IMR-90 (cell line): ENCODE results near the gene CD36. TPM values are rescaled to one million over a fixed set of nuclear protein-coding genes. Genes with fewer than 3 reads are reported as not detected.

Experiments
- ATAC-seq: fragments of 200-7000 bp; cut with Tn5 transposase; 2 replicates; pipeline ENCODE4 v1.9.1; 2020; ENCODE audit warnings: low read depth, mild to moderate bottlenecking, moderate library complexity
- BruUV-seq: library from RNA; stranded (reverse); fragments of 400-500 nt; replicated peaks from 2 replicates; lab custom pipeline; 2021; lab: Mats Ljungman, UMichigan
- CTCF ChIA-PET: fragments of 300-600 bp; formaldehyde crosslinking; extraction: SDS; loops from one replicate; lab custom pipeline; 2021; ENCODE audit warnings: antibody characterized with exemption; lab: Yijun Ruan, JAX
- POLR2A ChIA-PET: fragments of 300-600 bp; sonication (Branson Sonifier 250); formaldehyde crosslinking; loops from one replicate; lab custom pipeline; 2022; ENCODE audit warnings: antibody characterized with exemption; ENCODE audit not compliant: unreplicated experiment; lab: Charles Lee
- DNase-seq: peaks from one replicate; pipeline ENCODE4 v3.0.0; 2013
- H2AFZ ChIP-seq: replicated peaks from 2 replicates; pipeline ENCODE3; 2013; ENCODE audit warnings: low read length, mild to moderate bottlenecking; ENCODE audit not compliant: poor library complexity
- H2AK5ac ChIP-seq: 2 replicates; pipeline ENCODE4 v1.6.1; 2013; ENCODE audit warnings: low read depth, low read length, inconsistent platforms
- H2AK9ac ChIP-seq: replicated peaks from 2 replicates; pipeline ENCODE3; 2013; ENCODE audit warnings: mild to moderate bottlenecking, low read depth, low read length, moderate library complexity; ENCODE audit not compliant: poor library complexity
- H2BK120ac ChIP-seq: 2 replicates; pipeline ENCODE4 v1.6.1; 2013; ENCODE audit warnings: low read depth, low read length, inconsistent platforms
- H2BK15ac ChIP-seq: 3 replicates; pipeline ENCODE4 v1.6.1; 2013; ENCODE audit warnings: low read depth, low read length, inconsistent platforms
- H2BK20ac ChIP-seq: 2 replicates; pipeline ENCODE4 v1.6.1; 2013; ENCODE audit warnings: low read depth, mild to moderate bottlenecking, inconsistent platforms, low read length, moderate library complexity
- H2BK5ac ChIP-seq: 2 replicates; pipeline ENCODE4 v1.6.1; 2013; ENCODE audit warnings: mild to moderate bottlenecking, low read depth, low read length, inconsistent platforms; ENCODE audit not compliant: poor library complexity, severe bottlenecking
- H3K14ac ChIP-seq: replicated peaks from 2 replicates; pipeline ENCODE4 v1.6.1; 2013; ENCODE audit warnings: low read depth, low read length, inconsistent platforms
- H3K18ac ChIP-seq: 2 replicates; pipeline ENCODE4 v1.6.1; 2013; ENCODE audit warnings: low read depth, low read length, control low read depth
- H3K23ac ChIP-seq: 2 replicates; pipeline ENCODE4 v1.6.1; 2013; ENCODE audit warnings: low read depth, low read length, inconsistent platforms
- H3K27ac ChIP-seq: 2 replicates; pipeline ENCODE4 v1.5.1; 2013; ENCODE audit warnings: mild to moderate bottlenecking, control low read depth, low read length; ENCODE audit not compliant: insufficient read depth
- H3K27me3 ChIP-seq: 2 replicates; pipeline ENCODE4 v1.6.1; 2013; ENCODE audit warnings: low read length; ENCODE audit not compliant: control insufficient read depth, insufficient read depth
- H3K36me3 ChIP-seq: 2 replicates; pipeline ENCODE4 v1.6.1; 2013; ENCODE audit warnings: low read length, mixed read lengths; ENCODE audit not compliant: control insufficient read depth, insufficient read depth
- H3K4ac ChIP-seq: 2 replicates; pipeline ENCODE4 v1.6.1; 2013; ENCODE audit warnings: low read depth, low read length, inconsistent platforms
- H3K4me1 ChIP-seq: 2 replicates; pipeline ENCODE4 v1.6.1; 2013; ENCODE audit warnings: low read length, mixed read lengths; ENCODE audit not compliant: control insufficient read depth, insufficient read depth
- H3K4me2 ChIP-seq: 2 replicates; pipeline ENCODE4 v1.6.1; 2013; ENCODE audit warnings: low read depth, mild to moderate bottlenecking, control low read depth, low read length, moderate library complexity
- H3K4me3 ChIP-seq: 2 replicates; pipeline ENCODE4 v1.5.1; 2013; ENCODE audit warnings: low read depth, mild to moderate bottlenecking, control low read depth, low read length, moderate library complexity; ENCODE audit not compliant: insufficient read depth
- H3K56ac ChIP-seq: 2 replicates; pipeline ENCODE4 v1.6.1; 2013; ENCODE audit warnings: low read length, inconsistent platforms; ENCODE audit not compliant: insufficient read depth; ENCODE audit errors: extremely low read depth
- H3K79me1 ChIP-seq, 2 experiments: 2 replicates each; pipeline ENCODE4 v1.6.1; 2013; ENCODE audit warnings: low read length in 2 of 2, inconsistent platforms in 1 of 2, low read depth in 1 of 2
- H3K9ac ChIP-seq: 2 replicates; pipeline ENCODE4 v1.6.1; 2013; ENCODE audit warnings: low read depth, low read length, control low read depth
- H3K9me1 ChIP-seq: 2 replicates; pipeline ENCODE4 v1.6.1; 2013; ENCODE audit warnings: low read length, inconsistent platforms; ENCODE audit not compliant: insufficient read depth
- H3K9me3 ChIP-seq: 2 replicates; pipeline ENCODE4 v1.6.1; 2013; ENCODE audit warnings: low read length; ENCODE audit not compliant: control insufficient read depth, insufficient read depth
- H4K20me1 ChIP-seq: 2 replicates; pipeline ENCODE4 v1.6.1; 2013; ENCODE audit warnings: low read length, inconsistent platforms; ENCODE audit not compliant: insufficient read depth
- H4K5ac ChIP-seq: 2 replicates; pipeline ENCODE4 v1.6.1; 2013; ENCODE audit warnings: mild to moderate bottlenecking, low read depth, low read length, control low read depth
- H4K8ac ChIP-seq, 2 experiments: 2 replicates each; pipeline ENCODE4 v1.6.1; 2013; ENCODE audit warnings: low read depth in 2 of 2, low read length in 2 of 2, control low read depth in 1 of 2, inconsistent platforms in 1 of 2
- H4K91ac ChIP-seq: 2 replicates; pipeline ENCODE4 v1.6.1; 2013; ENCODE audit warnings: low read depth, low read length, inconsistent platforms; ENCODE audit not compliant: insufficient read depth
- BHLHE40 ChIP-seq: fragments of 150-350 bp; IDR thresholded peaks from 2 replicates; pipeline ENCODE4 v1.6.1; 2016; ENCODE audit warnings: mild to moderate bottlenecking, low read depth, low read length
- CEBPB ChIP-seq: IDR thresholded peaks from 2 replicates; pipeline ENCODE4 v1.6.1; 2012; ENCODE audit warnings: low read depth, low read length, improper control_type of control experiment
- MAFK ChIP-seq: IDR thresholded peaks from 2 replicates; pipeline ENCODE4 v1.6.1; 2012; ENCODE audit warnings: low read depth, low read length, improper control_type of control experiment
- NFE2L2 ChIP-seq: fragments of 150-350 bp; IDR thresholded peaks from 2 replicates; pipeline ENCODE4 v1.6.1; 2016; ENCODE audit warnings: low read depth, mild to moderate bottlenecking, low read length
- RAD21 ChIP-seq: IDR thresholded peaks from 2 replicates; pipeline ENCODE4 v1.6.1; 2012; ENCODE audit warnings: low read length, improper control_type of control experiment
- RCOR1 ChIP-seq: IDR thresholded peaks from 2 replicates; pipeline ENCODE4 v1.6.1; 2012; ENCODE audit warnings: mild to moderate bottlenecking, low read length, improper control_type of control experiment; ENCODE audit not compliant: insufficient replicate concordance
- SMC3 ChIP-seq: fragments of 150-350 bp; IDR thresholded peaks from 2 replicates; pipeline ENCODE4 v1.6.1; 2016; ENCODE audit warnings: low read depth, mild to moderate bottlenecking, antibody characterized with exemption, low read length, moderate library complexity
- USF2 ChIP-seq: fragments of 150-350 bp; IDR thresholded peaks from 2 replicates; pipeline ENCODE4 v1.6.1; 2017; ENCODE audit warnings: mild to moderate bottlenecking, antibody characterized with exemption, low read length, low read depth
- WGBS, 2 experiments: methylation state at CpG; one replicate each; pipeline versions ENCODE4 v1.1.5 to v1.1.7; 2013; ENCODE audit warnings: missing lambda C conversion rate in 2 of 2; ENCODE audit not compliant: insufficient read length in 1 of 2; ENCODE audit errors: extremely low coverage in 2 of 2; 5-methylcytosine and 5-hydroxymethylcytosine counted together
- dilution Hi-C: fragments of 300-500 bp; cut with HindIII; formaldehyde crosslinking; loops from one replicate; pipeline ENCODE4 v1.14.3; 2018; ENCODE audit warnings: low sequenced_read_pairs; ENCODE audit not compliant: unreplicated experiment
- in situ Hi-C: fragments of 300-500 bp; cut with MboI; formaldehyde crosslinking; loops from 3 replicates; pipeline ENCODE4 v1.14.3; 2019; ENCODE audit warnings: low sequenced_read_pairs, inconsistent platforms, mixed read lengths
- intact Hi-C: fragments of 100-400 bp; cut with micrococcal nuclease; formaldehyde crosslinking; loops from 2 replicates; pipeline ENCODE4 v1.10.0; 2022
- polyA plus RNA-seq, 3 experiments: library from polyadenylated mRNA; depleted of rRNA; stranded (reverse); fragments of >200 nt; gene quantifications; 2 replicates each; pipeline ENCODE4 v1.2.3, GENCODE V29; 2012; ENCODE audit warnings: low replicate concordance in 1 of 3
- total RNA-seq: library from RNA; depleted of rRNA; stranded (reverse); fragments of >200 nt; gene quantifications from 2 replicates; pipeline ENCODE4 v1.2.3, GENCODE V29; 2012
- TF ChIP-seq, protein P1 (sequence below): fragments of 150-350 bp; IDR thresholded peaks from 2 replicates; pipeline ENCODE4 v1.6.1; 2016; ENCODE audit warnings: low read depth, mild to moderate bottlenecking, low read length, moderate library complexity, borderline replicate concordance

Gene CD36
- total and polyA plus RNA-seq, 2 of the 4 experiments (the other 2 are of a cell fraction), result 0.19 to 0.54 TPM

GRCh38 chr7:80635998-80636397 is 2.4 kb upstream of the CD36 start:
- TF ChIP-seq CEBPB (no peak), BHLHE40 (no peak), RCOR1 (no peak), SMC3 (no peak), RAD21 (no peak), NFE2L2 (no peak), MAFK (no peak), USF2 (no peak)
- TF ChIP-seq, protein P1, sequence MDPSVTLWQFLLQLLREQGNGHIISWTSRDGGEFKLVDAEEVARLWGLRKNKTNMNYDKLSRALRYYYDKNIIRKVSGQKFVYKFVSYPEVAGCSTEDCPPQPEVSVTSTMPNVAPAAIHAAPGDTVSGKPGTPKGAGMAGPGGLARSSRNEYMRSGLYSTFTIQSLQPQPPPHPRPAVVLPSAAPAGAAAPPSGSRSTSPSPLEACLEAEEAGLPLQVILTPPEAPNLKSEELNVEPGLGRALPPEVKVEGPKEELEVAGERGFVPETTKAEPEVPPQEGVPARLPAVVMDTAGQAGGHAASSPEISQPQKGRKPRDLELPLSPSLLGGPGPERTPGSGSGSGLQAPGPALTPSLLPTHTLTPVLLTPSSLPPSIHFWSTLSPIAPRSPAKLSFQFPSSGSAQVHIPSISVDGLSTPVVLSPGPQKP, result no peak
- Histone ChIP-seq H3K9ac (no peak overlapping the region), H4K5ac (peak overlapping the region; percentile 90), H3K9me3 (no peaks in the 10 kb centered on the region), H4K20me1 (no peaks in the 10 kb centered on the region), H2BK120ac (peak overlapping the region; percentile 45), H3K27me3 (no peaks in the 10 kb centered on the region), H2AK9ac (no peak overlapping the region), H3K79me1 (no peaks in the 10 kb centered on the region), H4K8ac (peak overlapping the region; percentile 9 to 57; a peak in 2 of 4 replicates), H3K23ac (no peak overlapping the region), H3K27ac (peak overlapping the region; percentile 99), H3K4me1 (peaks cover 13% of the 10 kb centered on the region), H3K4me2 (peak overlapping the region; percentile 71; the same call in 1 of the 2 replicates), H3K36me3 (no peaks in the 10 kb centered on the region), H2AFZ (no peak overlapping the region), H3K4me3 (no peak overlapping the region), H2BK15ac (peak overlapping the region; percentile 72; the same call in 1 of the 3 replicates), H3K14ac (0 out of 2 replicates have a peak overlapping the region, but pooled peaks have one; percentile 3), H4K91ac (peak overlapping the region; percentile 35), H2AK5ac (peak overlapping the region; percentile 65), H2BK5ac (peak overlapping the region; percentile 88), H2BK20ac (peak overlapping the region; percentile 94; the same call in 1 of the 2 replicates), H3K9me1 (peaks cover 6% of the 10 kb centered on the region), H3K4ac (peak overlapping the region; percentile 65; the same call in 1 of the 2 replicates), H3K56ac (no peak overlapping the region; the same call in 1 of the 2 replicates), H3K18ac (peak overlapping the region; percentile 96)
- in situ Hi-C loops, result no loop called here
- dilution Hi-C loops, result no loop called here
- intact Hi-C loops, result no loop called here
- no peak for DNase-seq
- CTCF ChIA-PET, result interaction anchor here (1.1 kb wide), 1 partner anchor 28 kb away, joined by 3 read pairs; no protein-coding TSS in a partner anchor
- no peak for ATAC-seq
- POLR2A ChIA-PET, result no interaction called here
- no CpG with 5 or more reads among the region's 2 CpGs for WGBS, 2 experiments
- BruUV-seq, result no TSS peak
